Endodermal cell (in vitro differentiated cells): ENCODE results near the gene TTC23L. TPM values are rescaled to one million over a fixed set of nuclear protein-coding genes. Genes with fewer than 3 reads are reported as not detected.

Source experiments
- DNase-seq: peaks from one replicate; pipeline ENCODE4 v3.0.0-alpha.2; 2017
- H3K27ac ChIP-seq: 2 replicates; pipeline ENCODE4 v1.5.1; 2013; ENCODE audit warnings: mild to moderate bottlenecking, low read depth, low read length, moderate library complexity
- H3K27me3 ChIP-seq: 2 replicates; pipeline ENCODE4 v1.6.1; 2013; ENCODE audit warnings: mild to moderate bottlenecking, low read length, moderate library complexity; ENCODE audit not compliant: insufficient read depth, control insufficient read depth, poor library complexity, severe bottlenecking
- H3K36me3 ChIP-seq: 2 replicates; pipeline ENCODE4 v1.7.0; 2013; ENCODE audit warnings: mild to moderate bottlenecking, low read length, moderate library complexity; ENCODE audit not compliant: control insufficient read depth, insufficient read depth
- H3K4me1 ChIP-seq: one replicate; pipeline ENCODE4 v1.7.0; 2013; ENCODE audit warnings: low read length; ENCODE audit not compliant: control insufficient read depth, insufficient read depth
- H3K4me3 ChIP-seq: 2 replicates; pipeline ENCODE4 v1.5.1; 2013; ENCODE audit warnings: mild to moderate bottlenecking, low read length, moderate library complexity
- H3K9ac ChIP-seq: 2 replicates; pipeline ENCODE4 v1.6.1; 2013; ENCODE audit warnings: mild to moderate bottlenecking, low read length, moderate library complexity; ENCODE audit not compliant: poor library complexity, severe bottlenecking; ENCODE audit errors: extremely low read depth
- H3K9me3 ChIP-seq: 2 replicates; pipeline ENCODE4 v1.6.1; 2013; ENCODE audit warnings: mild to moderate bottlenecking, low read length, moderate library complexity; ENCODE audit not compliant: control insufficient read depth
- H3K27ac Mint-ChIP-seq: 2 replicates; pipeline ENCODE4 v1.8.0; 2020; ENCODE audit warnings: mixed read lengths
- H3K27me3 Mint-ChIP-seq: 2 replicates; pipeline ENCODE4 v1.8.0; 2021; ENCODE audit warnings: mild to moderate bottlenecking, mixed read lengths; ENCODE audit not compliant: insufficient read depth
- H3K36me3 Mint-ChIP-seq: 2 replicates; pipeline ENCODE4 v1.8.0; 2020; ENCODE audit warnings: low read depth, mixed read lengths
- H3K4me1 Mint-ChIP-seq: 2 replicates; pipeline ENCODE4 v1.8.0; 2020; ENCODE audit warnings: mixed read lengths
- H3K4me3 Mint-ChIP-seq: 2 replicates; pipeline ENCODE4 v1.8.0; 2020; ENCODE audit warnings: mild to moderate bottlenecking, moderate library complexity, mixed read lengths
- H3K9me3 Mint-ChIP-seq: 2 replicates; pipeline ENCODE4 v1.8.0; 2020; ENCODE audit warnings: mild to moderate bottlenecking, mixed read lengths
- CTCF ChIP-seq: fragments of 200-600 bp; sonication (generic); conservative IDR thresholded peaks from 2 replicates; pipeline ENCODE4 v1.5.0; 2021; ENCODE audit warnings: antibody characterized with exemption, mild to moderate bottlenecking
- WGBS, 2 experiments: methylation state at CpG; one replicate each; pipeline versions ENCODE4 v1.1.5 to v1.1.7; 2013; ENCODE audit warnings: missing lambda C conversion rate in 2 of 2, mixed read lengths in 1 of 2; ENCODE audit not compliant: insufficient coverage in 1 of 2, insufficient read length in 1 of 2; 5-methylcytosine and 5-hydroxymethylcytosine counted together
- total RNA-seq, 2 donors: library from RNA; stranded (reverse); fragmentation: NEBNext Ultra II Directional in 1 of 2; extraction: Animal tissue kit (Norgen Biotek cat#: 25700) in 1 of 2; gene quantifications; 2 replicates in 1 of 2; 3 replicates in 1 of 2; pipeline ENCODE4 v1.2.1, GENCODE V29; 2021

TTC23L gene
- total RNA-seq, 2 donors from 2014 or later = 0.95 to 3.0 TPM

- Histone ChIP-seq H3K9ac (no peak overlapping the region), H3K27me3 (no peaks in the 10 kb centered on the region), H3K36me3 (peaks cover 40% of the 10 kb centered on the region), H3K9me3 (no peaks in the 10 kb centered on the region), H3K27ac (no peak overlapping the region), H3K4me1 (no peaks in the 10 kb centered on the region), H3K4me3 (no peak overlapping the region)
- Mint-ChIP-seq H3K9me3 (no peaks in the 10 kb centered on the region), H3K4me3 (no peak overlapping the region), H3K27ac (no peak overlapping the region), H3K27me3 (peaks cover 9% of the 10 kb centered on the region), H3K36me3 (peaks cover 37% of the 10 kb centered on the region), H3K4me1 (peaks cover 9% of the 10 kb centered on the region)
- WGBS, 2 experiments = 86% methylated on average over 1 of the region's 1 CpG; no CpG with 5 or more reads in 1 of the 2 experiments
- no peak for DNase-seq
- TF ChIP-seq CTCF = no peak
Measured at GRCh38 chr5:34834794-34835089, 4.2 kb upstream of the TTC23L start.

GRCh38 chr5:34835664-34836063 is 3.3 kb upstream of the TTC23L start:
- Histone ChIP-seq H3K36me3 (peaks cover 32% of the 10 kb centered on the region), H3K27ac (no peak overlapping the region), H3K9ac (no peak overlapping the region), H3K4me3 (no peak overlapping the region), H3K9me3 (no peaks in the 10 kb centered on the region), H3K27me3 (no peaks in the 10 kb centered on the region), H3K4me1 (no peaks in the 10 kb centered on the region)
- WGBS, 2 experiments = 94 to 100% methylated on average over 2 to 3 of the region's 3 CpGs
- Mint-ChIP-seq H3K27me3 (peaks cover 9% of the 10 kb centered on the region), H3K4me1 (peaks cover 6% of the 10 kb centered on the region), H3K9me3 (no peaks in the 10 kb centered on the region), H3K36me3 (peaks cover 28% of the 10 kb centered on the region), H3K4me3 (no peak overlapping the region), H3K27ac (no peak overlapping the region)
- no peak for DNase-seq
- no peak for TF ChIP-seq CTCF

GRCh38 chr5:34841816-34842215 is 2.9 kb downstream of the TTC23L start:
- no peak for TF ChIP-seq CTCF
- peaks cover 4% of the 10 kb centered on the region for H3K4me1 Mint-ChIP-seq
- no peak overlapping the region for H3K4me3 Mint-ChIP-seq
- DNase-seq = no peak
- Histone ChIP-seq H3K4me3 (no peak overlapping the region), H3K4me1 (no peaks in the 10 kb centered on the region), H3K9me3 (no peaks in the 10 kb centered on the region), H3K27me3 (no peaks in the 10 kb centered on the region), H3K9ac (no peak overlapping the region), H3K36me3 (no peaks in the 10 kb centered on the region), H3K27ac (no peak overlapping the region)
- H3K36me3 Mint-ChIP-seq = peaks cover 6% of the 10 kb centered on the region
- H3K9me3 Mint-ChIP-seq = peaks cover 3% of the 10 kb centered on the region
- peaks cover 3% of the 10 kb centered on the region for H3K27me3 Mint-ChIP-seq
- WGBS, 2 experiments = 92% methylated on average over 2 of the region's 2 CpGs; no CpG with 5 or more reads in 1 of the 2 experiments
- no peak overlapping the region for H3K27ac Mint-ChIP-seq
